Stimulated activated CD8-positive, alpha-beta memory T cell treated with anti-CD3 and anti-CD28 coated beads, Interleukin-12 subunit alpha, Interleukin-12 subunit beta, amount 100 ng/mL, for 24 hours (primary cell): ENCODE data around the gene RBPMS2.
"Not testable (repeated sequence)": the region's sequence is repeated elsewhere in the genome, so short reads cannot be mapped to it uniquely, and the experiment has no call there.

Experiments
- DNase-seq: peaks from one replicate; pipeline ENCODE4 v3.0.0-alpha.2; 2020; ENCODE audit errors: extremely low read depth

Gene RBPMS2

GRCh38 chr15:64754663-64755426 is 20.5 kb downstream of the RBPMS2 start:
- DNase-seq = no peak

GRCh38 chr15:64753480-64754185 is 21.8 kb downstream of the RBPMS2 start:
- no peak for DNase-seq

- DNase-seq = no peak
Measured at GRCh38 chr15:64751464-64751863, 23.9 kb downstream of the RBPMS2 start.

GRCh38 chr15:64749999-64750657 is 25.3 kb downstream of the RBPMS2 start:
- no peak for DNase-seq

GRCh38 chr15:64749167-64749566 is 26.2 kb downstream of the RBPMS2 start:
- DNase-seq = no peak

- DNase-seq = no peak
Measured at GRCh38 chr15:64748251-64748650, 27.1 kb downstream of the RBPMS2 start.

GRCh38 chr15:64747578-64747977 is 27.8 kb downstream of the RBPMS2 start:
- DNase-seq = no peak

- DNase-seq = no peak
Measured at GRCh38 chr15:64746921-64747320, 28.5 kb downstream of the RBPMS2 start.

- DNase-seq = no peak
Measured at GRCh38 chr15:64746356-64746755, 29.0 kb downstream of the RBPMS2 start.

GRCh38 chr15:64743691-64744090 is 31.7 kb downstream of the RBPMS2 start:
- no peak for DNase-seq

GRCh38 chr15:64742921-64743320 is 32.5 kb downstream of the RBPMS2 start:
- DNase-seq = no peak

GRCh38 chr15:64742385-64742784 is 33.0 kb downstream of the RBPMS2 start:
- DNase-seq = no peak

- not testable (repeated sequence) for DNase-seq
Measured at GRCh38 chr15:64741708-64742107, 33.7 kb downstream of the RBPMS2 start.

GRCh38 chr15:64740311-64741170 is 34.8 kb downstream of the RBPMS2 start:
- DNase-seq = no peak

- no peak for DNase-seq
Measured at GRCh38 chr15:64739577-64740143, 35.7 kb downstream of the RBPMS2 start.

- no peak for DNase-seq
Measured at GRCh38 chr15:64739156-64739555, 36.2 kb downstream of the RBPMS2 start.

GRCh38 chr15:64738226-64739095 is 36.9 kb downstream of the RBPMS2 start:
- DNase-seq = no peak

GRCh38 chr15:64732156-64732860 is 43.1 kb downstream of the RBPMS2 start:
- DNase-seq = no peak

GRCh38 chr15:64731805-64732151 is 43.6 kb downstream of the RBPMS2 start:
- DNase-seq = no peak
